Astrocyte (in vitro differentiated cells and primary cell): ENCODE data around the gene ATF7.

ENCODE experiments used
- CTCF ChIP-seq: IDR thresholded peaks from 2 replicates; pipeline ENCODE4 v1.5.1; 2011; ENCODE audit warnings: low read depth, mild to moderate bottlenecking, inconsistent platforms, low read length, moderate library complexity; ENCODE audit not compliant: insufficient read depth
- EZH2 ChIP-seq: IDR thresholded peaks from 2 replicates; pipeline ENCODE4 v1.6.1; 2012; ENCODE audit warnings: mild to moderate bottlenecking, low read length, inconsistent platforms; ENCODE audit not compliant: insufficient read depth

- TF ChIP-seq CTCF: no peak
- no peak for TF ChIP-seq EZH2
These were observed 147.3 kb downstream of the ATF7 start for GRCh38 chr12:53478865-53479264.
